PC-9 (cell line): Measurements from ENCODE around the gene LRRC26. TPM values are rescaled to one million over a fixed set of nuclear protein-coding genes. Genes with fewer than 3 reads are reported as not detected.
"Not testable (repeated sequence)": the region's sequence is repeated elsewhere in the genome, so short reads cannot be mapped to it uniquely, and the experiment has no call there.

Source experiments
- BruUV-seq: library from RNA; stranded (reverse); fragments of 400-500 nt; replicated peaks from 2 replicates; lab custom pipeline; 2021; lab: Mats Ljungman, UMichigan
- CTCF ChIA-PET: fragments of 300-600 bp; sonication (Branson Sonifier 250); formaldehyde crosslinking; loops from one replicate; lab custom pipeline; 2022; ENCODE audit warnings: antibody characterized with exemption; lab: Charles Lee
- POLR2A ChIA-PET: fragments of 300-600 bp; sonication (Branson Sonifier 250); formaldehyde crosslinking; loops from one replicate; lab custom pipeline; 2022; ENCODE audit warnings: antibody characterized with exemption; ENCODE audit not compliant: unreplicated experiment; lab: Charles Lee
- DNase-seq, 2 experiments: peaks; one replicate each; pipeline versions ENCODE4 v3.0.0 to v3.0.0-alpha.2; 2015 to 2022; ENCODE audit warnings: mixed read lengths in 1 of 2
- H2AFZ ChIP-seq: fragments of 200-600 bp; sonication (generic); 2 replicates; pipeline ENCODE4 v1.8.1; 2017; ENCODE audit warnings: antibody characterized with exemption
- H3F3A ChIP-seq: fragments of 200-600 bp; sonication (generic); 2 replicates; pipeline ENCODE4 v1.8.1; 2017; ENCODE audit warnings: antibody characterized with exemption, mild to moderate bottlenecking, low read depth; ENCODE audit not compliant: insufficient read depth
- H3K27ac ChIP-seq: fragments of 200-600 bp; sonication (generic); 2 replicates; pipeline ENCODE4 v1.6.1; 2016; ENCODE audit warnings: mixed run types
- H3K27me3 ChIP-seq: fragments of 200-600 bp; sonication (generic); 2 replicates; pipeline ENCODE4 v1.6.1; 2016; ENCODE audit warnings: low read depth, mixed run types; ENCODE audit not compliant: insufficient read depth
- H3K36me3 ChIP-seq: fragments of 200-600 bp; sonication (generic); 2 replicates; pipeline ENCODE4 v1.6.1; 2016; ENCODE audit warnings: low read depth, mixed run types
- H3K4me1 ChIP-seq: fragments of 200-600 bp; sonication (generic); replicated peaks from 2 replicates; pipeline ENCODE4 v1.6.1; 2016; ENCODE audit warnings: mixed run types; ENCODE audit not compliant: insufficient read depth
- H3K4me2 ChIP-seq: fragments of 200-600 bp; sonication (generic); 2 replicates; pipeline ENCODE4 v1.6.1; 2017; ENCODE audit warnings: mixed run types
- H3K4me3 ChIP-seq: fragments of 200-600 bp; sonication (generic); 2 replicates; pipeline ENCODE4 v1.6.1; 2016; ENCODE audit warnings: mixed run types
- H3K79me2 ChIP-seq: fragments of 200-600 bp; sonication (generic); 2 replicates; pipeline ENCODE4 v1.6.1; 2017; ENCODE audit warnings: low read depth, mixed run types
- H3K9me2 ChIP-seq: fragments of 200-600 bp; sonication (generic); 2 replicates; pipeline ENCODE4 v1.8.1; 2017; ENCODE audit warnings: mild to moderate bottlenecking; ENCODE audit not compliant: insufficient read depth
- H3K9me3 ChIP-seq: fragments of 200-600 bp; sonication (generic); 2 replicates; pipeline ENCODE4 v1.8.1; 2016; ENCODE audit warnings: low read depth; ENCODE audit not compliant: insufficient read depth
- H4K20me1 ChIP-seq: fragments of 200-600 bp; sonication (generic); 2 replicates; pipeline ENCODE4 v1.8.1; 2017; ENCODE audit not compliant: insufficient read depth
- EZH2 ChIP-seq: fragments of 200-600 bp; sonication (generic); IDR thresholded peaks from 2 replicates; pipeline ENCODE4 v1.8.0; 2017; ENCODE audit warnings: antibody characterized with exemption, low read depth
- intact Hi-C: fragments of 100-400 bp; cut with micrococcal nuclease; formaldehyde crosslinking; loops from one replicate; pipeline ENCODE4 v1.10.0; 2022; ENCODE audit not compliant: unreplicated experiment
- microRNA-seq: library from miRNA; unstranded; fragments of <30 nt; microRNA quantifications from one replicate; pipeline ENCODE4 v1.2.0, GENCODE V29; 2021; ENCODE audit warnings: borderline number of aligned reads, borderline replicate concordance
- total RNA-seq: library from RNA; stranded (reverse); gene quantifications from 2 replicates; pipeline ENCODE4 v1.2.3, GENCODE V29; 2021
- TF ChIP-seq, protein P1 (sequence below): fragments of 200-600 bp; sonication (generic); conservative IDR thresholded peaks from 2 replicates; pipeline ENCODE4 v1.6.1; 2017; ENCODE audit warnings: mixed run types, antibody characterized with exemption, mild to moderate bottlenecking, moderate library complexity

LRRC26 gene
- total RNA-seq, 1 experiment from 2014 or later = 2.3 TPM

- no peaks in the 10 kb centered on the region for H3K9me2 ChIP-seq
- DNase-seq = no peak
- H3K27ac ChIP-seq = no peak overlapping the region
- H3K27me3 ChIP-seq = no peaks in the 10 kb centered on the region
- intact Hi-C loops = no loop called here
- POLR2A ChIA-PET = no interaction called here
- no peak overlapping the region for H3K4me2 ChIP-seq
- no peaks in the 10 kb centered on the region for H3K9me3 ChIP-seq
- no peak overlapping the region for H3K4me3 ChIP-seq
- H3F3A ChIP-seq = peaks cover 17% of the 10 kb centered on the region; the same call in 1 of the 2 replicates
- H2AFZ ChIP-seq = no peak overlapping the region
- H3K36me3 ChIP-seq = no peaks in the 10 kb centered on the region
- BruUV-seq = no TSS peak
- peaks cover 31% of the 10 kb centered on the region for H3K79me2 ChIP-seq
- TF ChIP-seq EZH2 = no peak
- TF ChIP-seq, protein P1, sequence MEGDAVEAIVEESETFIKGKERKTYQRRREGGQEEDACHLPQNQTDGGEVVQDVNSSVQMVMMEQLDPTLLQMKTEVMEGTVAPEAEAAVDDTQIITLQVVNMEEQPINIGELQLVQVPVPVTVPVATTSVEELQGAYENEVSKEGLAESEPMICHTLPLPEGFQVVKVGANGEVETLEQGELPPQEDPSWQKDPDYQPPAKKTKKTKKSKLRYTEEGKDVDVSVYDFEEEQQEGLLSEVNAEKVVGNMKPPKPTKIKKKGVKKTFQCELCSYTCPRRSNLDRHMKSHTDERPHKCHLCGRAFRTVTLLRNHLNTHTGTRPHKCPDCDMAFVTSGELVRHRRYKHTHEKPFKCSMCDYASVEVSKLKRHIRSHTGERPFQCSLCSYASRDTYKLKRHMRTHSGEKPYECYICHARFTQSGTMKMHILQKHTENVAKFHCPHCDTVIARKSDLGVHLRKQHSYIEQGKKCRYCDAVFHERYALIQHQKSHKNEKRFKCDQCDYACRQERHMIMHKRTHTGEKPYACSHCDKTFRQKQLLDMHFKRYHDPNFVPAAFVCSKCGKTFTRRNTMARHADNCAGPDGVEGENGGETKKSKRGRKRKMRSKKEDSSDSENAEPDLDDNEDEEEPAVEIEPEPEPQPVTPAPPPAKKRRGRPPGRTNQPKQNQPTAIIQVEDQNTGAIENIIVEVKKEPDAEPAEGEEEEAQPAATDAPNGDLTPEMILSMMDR = no peak
- CTCF ChIA-PET = interaction anchor here (0.6 to 0.7 kb wide), 3 partner anchors 64 to 139 kb away, joined by 5 to 13 read pairs (median 9); no protein-coding TSS in a partner anchor
- no peaks in the 10 kb centered on the region for H4K20me1 ChIP-seq
- peaks cover 19% of the 10 kb centered on the region for H3K4me1 ChIP-seq
Measured at GRCh38 chr9:137123468-137123837, 46.4 kb downstream of the LRRC26 start.

- H3K9me3 ChIP-seq, H4K20me1 ChIP-seq, DNase-seq, H3K27ac ChIP-seq, H3K4me2 ChIP-seq, H3K27me3 ChIP-seq, H3K4me3 ChIP-seq, H3K36me3 ChIP-seq, POLR2A ChIA-PET, BruUV-seq, H2AFZ ChIP-seq, H3K9me2 ChIP-seq, intact Hi-C loops: not testable (repeated sequence)
- CTCF ChIA-PET = interaction anchor here (0.6 to 0.8 kb wide), 3 partner anchors 65 to 139 kb away, joined by 3 to 9 read pairs (median 5); no protein-coding TSS in a partner anchor
- peaks cover 15% of the 10 kb centered on the region; the same call in 1 of the 2 replicates for H3F3A ChIP-seq
- peaks cover 13% of the 10 kb centered on the region for H3K4me1 ChIP-seq
- peaks cover 25% of the 10 kb centered on the region for H3K79me2 ChIP-seq
Measured at GRCh38 chr9:137122796-137123467, 46.9 kb downstream of the LRRC26 start.

GRCh38 chr9:137121927-137122795 is 47.7 kb downstream of the LRRC26 start:
- POLR2A ChIA-PET, H3K36me3 ChIP-seq, H3K4me3 ChIP-seq, intact Hi-C loops, H4K20me1 ChIP-seq, H2AFZ ChIP-seq, DNase-seq, H3K4me2 ChIP-seq, H3K27ac ChIP-seq, H3K9me2 ChIP-seq, BruUV-seq, H3K27me3 ChIP-seq, H3K9me3 ChIP-seq, H3K4me1 ChIP-seq: not testable (repeated sequence)
- CTCF ChIA-PET = interaction anchor here (0.8 kb wide), 1 partner anchor 94 kb away, joined by 3 read pairs; no protein-coding TSS in a partner anchor
- Histone ChIP-seq H3F3A (peaks cover 15% of the 10 kb centered on the region; the same call in 1 of the 2 replicates), H3K79me2 (peaks cover 18% of the 10 kb centered on the region)

Small RNAs within 50 kb of the gene (microRNA-seq; reads per million reads assigned to microRNA genes)
- gene MIR3621 = not detected

Other genes starting within 250 kb of the LRRC26 start
- 101 and 125 TPM in 2 replicates for gene FBXW5, start 225.3 kb downstream of the LRRC26 start, total RNA-seq
- gene C8G, start 224.8 kb downstream of the LRRC26 start, total RNA-seq = 2.3 and 4.4 TPM in 2 replicates
- gene LCN12, start 217.8 kb downstream of the LRRC26 start, total RNA-seq = 9.3 and 14.2 TPM in 2 replicates
- gene PTGDS, start 192.5 kb downstream of the LRRC26 start, total RNA-seq = 1.7 and 2.0 TPM in 2 replicates
- gene LCNL1, start 187.1 kb downstream of the LRRC26 start, total RNA-seq = 0.41 and 0.43 TPM in 2 replicates
- 54.9 and 78.9 TPM in 2 replicates for gene PAXX, start 177.6 kb downstream of the LRRC26 start, total RNA-seq
- 24.1 and 39.7 TPM in 2 replicates for gene CLIC3, start 173.5 kb downstream of the LRRC26 start, total RNA-seq
- 79.2 and 115 TPM in 2 replicates for gene ABCA2, start 141.8 kb downstream of the LRRC26 start, total RNA-seq
- not detected in 2 replicates for gene FUT7, start 138.0 kb downstream of the LRRC26 start, total RNA-seq
- 89.8 and 137 TPM in 2 replicates for gene NPDC1, start 123.9 kb downstream of the LRRC26 start, total RNA-seq
- gene ENTPD2, start 116.0 kb downstream of the LRRC26 start, total RNA-seq = 9.0 and 14.1 TPM in 2 replicates
- gene SAPCD2, start 99.5 kb downstream of the LRRC26 start, total RNA-seq = 46.9 and 50.3 TPM in 2 replicates
- gene UAP1L1, start 92.5 kb downstream of the LRRC26 start, total RNA-seq = 9.9 and 14.7 TPM in 2 replicates
- 79.3 and 107 TPM in 2 replicates for gene MAN1B1, start 83.1 kb downstream of the LRRC26 start, total RNA-seq
- gene DPP7, start 55.3 kb downstream of the LRRC26 start, total RNA-seq = 104 and 126 TPM in 2 replicates
- gene GRIN1, start 30.9 kb downstream of the LRRC26 start, total RNA-seq = 0.10 TPM in 1 of 2 replicates, not detected in the other
- 0.74 and 1.5 TPM in 2 replicates for gene TMEM210, start 2.0 kb upstream of the LRRC26 start, total RNA-seq
- gene ANAPC2, start 18.5 kb upstream of the LRRC26 start, total RNA-seq = 92.1 and 95.4 TPM in 2 replicates
- gene SSNA1, start 18.6 kb upstream of the LRRC26 start, total RNA-seq = 98.7 and 109 TPM in 2 replicates
- 61.0 and 61.8 TPM in 2 replicates for gene TPRN, start 30.7 kb upstream of the LRRC26 start, total RNA-seq
- gene TMEM203, start 35.6 kb upstream of the LRRC26 start, total RNA-seq = 43.3 and 45.5 TPM in 2 replicates
- 27.7 and 28.8 TPM in 2 replicates for gene NDOR1, start 35.6 kb upstream of the LRRC26 start, total RNA-seq
- gene RNF208, start 52.2 kb upstream of the LRRC26 start, total RNA-seq = 31.3 and 38.0 TPM in 2 replicates
- 9.0 and 15.2 TPM in 2 replicates for gene CYSRT1, start 55.1 kb upstream of the LRRC26 start, total RNA-seq
- 3.9 and 4.7 TPM in 2 replicates for gene RNF224, start 57.5 kb upstream of the LRRC26 start, total RNA-seq
- gene SLC34A3, start 60.9 kb upstream of the LRRC26 start, total RNA-seq = 1.4 and 2.5 TPM in 2 replicates
- 441 and 494 TPM in 2 replicates for gene TUBB4B, start 71.2 kb upstream of the LRRC26 start, total RNA-seq
- gene STPG3, start 81.2 kb upstream of the LRRC26 start, total RNA-seq = 0.45 and 0.46 TPM in 2 replicates
- gene NELFB, start 85.3 kb upstream of the LRRC26 start, total RNA-seq = 94.2 and 103 TPM in 2 replicates
- 48.9 and 59.9 TPM in 2 replicates for gene TOR4A, start 107.7 kb upstream of the LRRC26 start, total RNA-seq
- 20.6 and 25.8 TPM in 2 replicates for gene NRARP, start 132.2 kb upstream of the LRRC26 start, total RNA-seq